Occipital lobe (tissue), 2 donors: ENCODE measurements around the gene SMC3. TPM values are rescaled to one million over a fixed set of nuclear protein-coding genes. Genes with fewer than 3 reads are reported as not detected.
"Not testable (repeated sequence)": the region's sequence is repeated elsewhere in the genome, so short reads cannot be mapped to it uniquely, and the experiment has no call there.

Experiments used
- DNase-seq: peaks from one replicate; lab custom pipeline; 2025; lab: John Stamatoyannopoulos, UW
- total RNA-seq: library from RNA; depleted of rRNA; stranded (reverse); fragments of >200 nt; gene quantifications from one replicate; pipeline ENCODE4 v1.2.3, GENCODE V29; 2014

Gene SMC3
- 59.3 TPM for total RNA-seq

- DNase-seq: peak; percentile 89
Observed at GRCh38 chr10:110567201-110568054, at the start of gene SMC3. Gene SMC3 (plus strand): TSS chr10:110567695. CDS start chr10:110567817, 122 bp downstream.

DNA sequence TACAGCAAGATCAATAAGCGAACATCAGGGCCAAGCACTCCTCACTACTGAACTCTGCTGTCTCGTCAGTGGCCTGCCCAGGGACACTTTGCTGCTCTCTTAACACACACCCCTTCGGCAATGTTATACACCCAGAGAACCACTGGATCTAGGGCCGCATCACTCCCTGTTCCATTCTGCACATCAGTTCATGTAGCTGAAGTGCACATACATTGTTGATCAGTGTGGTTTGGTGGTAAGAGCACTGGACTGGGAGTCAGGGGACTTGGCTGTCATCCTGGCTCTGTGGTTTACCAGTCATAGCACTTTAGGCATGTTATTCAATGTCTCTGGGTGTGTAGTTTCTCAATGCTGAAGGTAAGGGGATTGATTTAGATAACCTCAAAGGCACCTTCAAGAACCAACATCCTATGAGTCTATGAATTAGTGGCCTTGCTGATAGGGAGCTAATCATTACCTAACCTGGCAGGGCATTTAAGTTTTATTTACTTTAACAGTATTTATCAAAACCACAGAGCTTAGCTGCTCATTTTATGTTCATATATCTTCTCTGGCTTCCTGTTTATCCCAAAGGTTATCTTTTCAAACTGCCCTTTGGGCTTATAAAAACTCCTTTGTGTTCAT, 45.0 kb upstream of the SMC3 start:
- no peak for DNase-seq

DNA sequence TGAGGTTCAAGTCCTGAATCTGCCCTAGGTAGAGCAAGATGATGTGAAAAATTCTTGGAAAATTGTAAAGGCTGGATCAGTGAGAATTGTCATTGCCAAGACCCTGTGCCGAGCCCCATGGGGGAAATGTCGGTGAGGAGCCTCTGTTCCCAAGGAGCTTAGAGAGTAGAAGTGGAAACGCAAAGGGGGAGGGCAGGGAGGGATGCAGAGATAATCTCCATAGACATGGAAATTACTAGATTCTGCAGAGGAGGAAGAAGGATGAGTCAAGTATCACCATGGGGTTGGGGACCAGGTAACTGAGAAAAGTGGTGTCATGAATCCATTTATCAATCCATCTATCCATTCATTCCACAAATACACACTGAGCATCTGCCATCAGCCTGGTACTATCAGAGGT, 43.8 kb upstream of the SMC3 start:
- no peak for DNase-seq

DNA sequence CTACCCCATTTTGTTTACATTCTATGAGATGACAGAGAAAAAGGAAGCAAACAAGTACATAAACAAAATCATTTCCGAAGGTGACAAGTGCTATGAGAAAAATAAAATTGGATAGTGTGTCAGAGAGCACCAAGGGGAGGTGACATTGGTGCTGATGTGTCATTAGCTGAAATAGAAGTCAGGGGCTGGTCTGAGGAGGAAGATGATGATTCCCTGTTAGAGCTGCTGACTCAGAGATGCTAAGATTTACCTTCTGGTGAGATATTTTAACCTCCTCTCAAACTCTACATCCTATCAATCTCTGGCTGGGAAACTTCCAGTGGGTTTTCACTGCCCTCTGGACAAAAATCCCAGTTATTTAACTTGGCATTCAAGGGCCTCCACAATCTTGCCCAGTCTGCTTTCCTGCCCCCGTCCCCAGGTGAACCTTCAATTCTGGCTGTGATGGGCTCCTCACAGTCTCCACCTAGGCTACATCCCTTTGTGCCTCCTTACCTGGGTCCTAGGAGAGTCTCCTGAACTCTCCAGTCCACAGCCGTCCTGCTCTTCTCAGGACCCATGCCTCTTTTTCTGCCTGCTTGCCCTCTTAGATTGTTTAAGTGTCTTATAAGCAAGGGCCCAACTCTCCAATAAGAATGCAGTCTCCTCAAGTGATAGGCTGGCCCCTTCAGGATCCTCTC, 43.2 kb upstream of the SMC3 start:
- no peak for DNase-seq

GRCh38 chr10:110524859-110525232, 42.6 kb upstream of the SMC3 start:
- no peak for DNase-seq

- DNase-seq: no peak
Observed at GRCh38 chr10:110525349-110526260, 41.9 kb upstream of the SMC3 start.

- no peak for DNase-seq
Observed at GRCh38 chr10:110527731-110528171, 39.7 kb upstream of the SMC3 start.

GRCh38 chr10:110528224-110528996, 39.1 kb upstream of the SMC3 start:
- no peak for DNase-seq

- DNase-seq: not testable (repeated sequence)
Observed at GRCh38 chr10:110528997-110529524, 38.4 kb upstream of the SMC3 start.

DNA sequence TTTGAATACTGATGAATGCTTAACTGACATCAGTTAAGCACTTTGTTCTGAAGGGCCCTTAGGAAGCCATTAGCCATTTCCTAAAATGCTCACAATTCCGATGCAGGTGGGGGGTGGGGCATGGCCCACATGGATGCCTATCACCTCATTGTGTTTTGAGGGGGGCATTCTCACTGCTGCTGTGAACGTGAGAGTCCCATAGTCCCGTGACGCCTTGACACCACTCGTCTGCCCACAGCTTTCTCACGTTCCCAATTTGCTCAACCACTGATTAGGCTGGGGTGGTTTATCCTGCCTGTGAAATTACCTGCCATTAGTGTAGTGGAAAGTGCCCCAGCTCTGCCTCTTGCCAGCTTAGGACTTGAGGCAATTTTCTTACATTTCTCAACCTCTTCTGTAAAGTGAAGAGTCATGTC, 37.9 kb upstream of the SMC3 start:
- no peak for DNase-seq

DNA sequence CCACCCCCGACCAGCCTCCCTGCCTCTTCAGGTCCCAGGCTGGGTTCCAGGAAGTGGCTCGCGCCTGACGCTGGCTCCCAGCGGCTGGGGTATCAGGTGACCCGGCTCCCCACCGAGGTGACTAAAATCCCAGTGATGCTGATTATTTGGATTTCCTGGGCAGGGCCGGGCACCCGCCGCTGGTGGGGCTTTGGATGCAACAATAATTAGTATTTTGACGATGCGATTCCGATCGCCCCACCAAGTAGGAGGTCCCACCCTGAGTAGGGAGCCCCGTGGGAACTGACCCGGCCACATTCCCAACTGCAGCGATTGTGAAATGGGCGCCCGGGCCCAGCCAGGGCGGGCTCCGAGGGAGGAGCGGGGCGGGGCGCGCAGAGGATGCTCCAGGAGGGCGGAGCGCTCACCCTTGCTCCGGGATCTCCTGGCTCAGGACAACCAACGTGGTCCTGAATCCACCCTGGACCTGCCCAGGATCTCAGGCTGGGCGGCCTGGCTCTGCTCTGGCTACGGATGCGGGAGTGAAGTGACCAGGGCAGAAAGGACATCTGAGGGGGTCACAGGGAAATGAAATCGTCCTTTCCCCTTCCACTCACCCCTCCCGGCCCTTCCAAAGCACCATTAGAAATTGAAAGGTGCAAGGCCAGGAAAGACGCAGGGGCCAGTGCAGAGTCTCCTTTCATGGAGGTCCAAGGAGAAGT, 37.2 kb upstream of the SMC3 start:
- DNase-seq: no peak

GRCh38 chr10:110531687-110532086, 35.8 kb upstream of the SMC3 start:
- DNase-seq: no peak

DNA sequence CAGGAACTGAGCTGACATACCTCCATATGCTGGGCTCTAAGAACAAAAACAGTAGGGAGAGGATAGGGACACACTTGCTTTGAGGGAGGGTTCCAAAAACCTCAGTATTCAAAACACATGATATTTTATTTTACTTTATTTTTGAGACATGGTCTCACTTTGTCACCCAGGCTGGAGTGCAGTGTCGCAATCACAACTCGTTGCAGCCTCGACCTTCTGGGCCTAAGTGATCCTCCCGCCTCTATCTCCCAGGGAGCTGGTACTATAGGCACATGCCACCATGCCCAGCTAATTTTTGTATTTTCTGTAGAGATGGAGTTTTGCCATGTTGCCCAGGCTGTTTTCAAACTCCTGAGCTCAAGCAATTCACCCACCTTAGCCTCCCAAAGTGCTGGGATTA, 34.9 kb upstream of the SMC3 start:
- not testable (repeated sequence) for DNase-seq

DNA sequence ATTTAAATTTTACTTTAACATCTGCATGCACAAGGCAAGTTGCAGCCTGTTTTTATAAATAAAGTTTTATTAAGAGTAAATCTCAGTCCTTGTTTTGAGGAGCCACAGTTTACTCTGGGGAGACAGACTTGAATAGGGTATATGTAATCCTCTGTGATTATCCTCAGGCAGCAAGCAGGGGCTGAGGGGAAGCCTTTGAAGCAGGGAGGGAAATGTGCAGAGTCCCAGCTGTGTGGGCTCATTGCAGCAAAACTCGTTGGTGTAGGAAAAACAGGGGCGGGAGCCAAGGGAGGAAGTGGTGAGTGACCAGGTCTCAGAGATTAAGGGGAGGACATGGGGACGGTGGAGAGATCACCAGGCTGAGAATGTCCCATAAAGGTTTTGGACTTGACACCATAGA, 34.3 kb upstream of the SMC3 start:
- no peak for DNase-seq

- DNase-seq: no peak
Observed at GRCh38 chr10:110534571-110534970, 32.9 kb upstream of the SMC3 start.

DNA sequence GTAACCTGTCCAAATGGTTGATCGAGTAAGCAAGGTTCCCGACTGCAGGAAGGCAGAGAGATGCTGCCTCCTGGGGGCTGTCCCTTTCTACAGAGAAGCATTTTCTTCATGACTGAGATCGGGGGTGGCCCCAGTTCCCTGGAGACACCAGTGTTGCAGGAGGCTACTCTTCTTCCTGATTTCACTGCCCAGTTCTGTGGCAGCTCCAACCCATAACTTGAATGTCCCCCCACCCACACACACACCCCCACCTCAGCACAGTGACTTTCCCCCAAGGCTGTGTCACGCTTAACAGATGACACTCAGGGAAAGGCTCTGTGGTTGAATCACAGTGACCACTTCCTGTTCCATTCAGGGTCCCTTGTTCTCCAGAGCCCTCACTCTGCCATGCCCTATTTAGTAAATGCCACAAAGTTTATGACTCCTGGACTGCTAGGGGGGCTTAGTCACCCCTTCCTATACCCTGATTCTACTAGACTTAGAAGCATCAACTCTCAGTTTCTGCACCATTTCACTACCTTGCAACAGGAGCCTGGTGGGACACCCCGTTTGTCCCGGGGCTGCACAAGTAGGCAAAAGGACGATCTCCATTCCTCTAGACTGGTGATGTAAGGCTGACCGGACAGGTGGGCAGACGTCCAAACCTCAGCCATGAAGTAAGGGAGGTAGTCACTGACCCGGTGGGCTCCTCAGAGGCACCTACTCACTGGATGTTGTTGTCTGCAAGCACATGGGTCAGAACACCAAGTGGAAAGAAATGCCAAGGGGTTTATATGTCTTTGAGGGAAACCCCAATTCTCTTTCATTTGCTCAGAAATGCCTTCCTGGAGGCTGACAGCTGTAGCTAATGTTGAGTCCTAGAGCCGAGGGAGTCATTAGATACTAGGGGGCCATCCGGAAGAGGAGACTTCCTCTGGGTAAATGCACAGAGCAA, 31.3 kb upstream of the SMC3 start:
- DNase-seq: no peak

GRCh38 chr10:110539091-110539490, 28.4 kb upstream of the SMC3 start:
- no peak for DNase-seq

DNA sequence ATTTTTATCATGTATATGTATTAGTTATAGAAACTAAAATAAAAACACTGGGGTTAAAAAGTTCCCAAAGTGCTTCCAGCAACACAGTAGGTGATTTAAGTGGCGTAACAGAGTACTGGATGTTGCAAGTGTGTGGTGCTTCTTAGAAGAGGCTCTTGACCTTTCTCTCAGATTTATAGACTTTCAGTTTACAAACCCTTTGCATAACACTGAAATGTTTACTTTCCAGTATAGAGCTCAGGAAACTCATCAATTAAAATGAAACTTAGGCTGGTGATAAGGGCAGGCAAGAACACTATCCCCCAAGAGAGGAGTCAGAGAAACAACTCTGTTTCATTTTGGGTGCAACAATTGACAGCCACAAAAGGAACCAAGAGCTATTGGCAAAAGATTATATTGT, 27.5 kb upstream of the SMC3 start:
- DNase-seq: no peak
